Fibroblast of lung (primary cell): ENCODE results near the gene C6orf118.

Experiments
- EZH2 ChIP-seq: IDR thresholded peaks from 2 replicates; pipeline ENCODE4 v1.5.1; 2012; ENCODE audit warnings: low read length, control low read depth, mild to moderate bottlenecking; ENCODE audit errors: missing control alignments
- TF ChIP-seq, protein P1 (sequence below), 2 donors: IDR thresholded peaks in 1 of 2; conservative IDR thresholded peaks in 1 of 2; 1 replicate in 1 of 2; 2 replicates in 1 of 2; pipeline ENCODE4 v1.5.1; 2011 to 2012; ENCODE audit warnings: low read length in 2 of 2, control low read depth in 1 of 2, inconsistent platforms in 1 of 2, low read depth in 1 of 2, mild to moderate bottlenecking in 1 of 2

DNA sequence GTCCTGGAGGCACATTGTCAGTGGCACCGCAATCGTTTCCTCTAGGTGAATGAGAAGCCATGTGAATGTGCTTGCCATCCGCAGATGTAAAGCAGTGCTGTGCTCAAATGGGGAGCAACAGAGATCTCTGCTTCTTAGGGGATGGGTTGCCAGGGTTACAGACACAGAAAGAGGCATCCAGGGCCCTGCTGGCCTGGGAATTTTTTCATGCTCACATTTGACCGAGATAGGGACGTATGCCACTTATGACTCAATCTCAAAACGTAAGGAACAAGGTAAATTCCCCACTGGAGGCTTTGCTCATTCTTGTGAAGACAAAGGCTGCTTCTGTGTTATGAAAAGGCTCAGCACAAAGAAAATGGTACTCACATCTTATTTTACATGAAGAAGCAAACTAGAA is 11.0 kb downstream of the C6orf118 start:
- no peak for TF ChIP-seq EZH2
- TF ChIP-seq, protein P1, sequence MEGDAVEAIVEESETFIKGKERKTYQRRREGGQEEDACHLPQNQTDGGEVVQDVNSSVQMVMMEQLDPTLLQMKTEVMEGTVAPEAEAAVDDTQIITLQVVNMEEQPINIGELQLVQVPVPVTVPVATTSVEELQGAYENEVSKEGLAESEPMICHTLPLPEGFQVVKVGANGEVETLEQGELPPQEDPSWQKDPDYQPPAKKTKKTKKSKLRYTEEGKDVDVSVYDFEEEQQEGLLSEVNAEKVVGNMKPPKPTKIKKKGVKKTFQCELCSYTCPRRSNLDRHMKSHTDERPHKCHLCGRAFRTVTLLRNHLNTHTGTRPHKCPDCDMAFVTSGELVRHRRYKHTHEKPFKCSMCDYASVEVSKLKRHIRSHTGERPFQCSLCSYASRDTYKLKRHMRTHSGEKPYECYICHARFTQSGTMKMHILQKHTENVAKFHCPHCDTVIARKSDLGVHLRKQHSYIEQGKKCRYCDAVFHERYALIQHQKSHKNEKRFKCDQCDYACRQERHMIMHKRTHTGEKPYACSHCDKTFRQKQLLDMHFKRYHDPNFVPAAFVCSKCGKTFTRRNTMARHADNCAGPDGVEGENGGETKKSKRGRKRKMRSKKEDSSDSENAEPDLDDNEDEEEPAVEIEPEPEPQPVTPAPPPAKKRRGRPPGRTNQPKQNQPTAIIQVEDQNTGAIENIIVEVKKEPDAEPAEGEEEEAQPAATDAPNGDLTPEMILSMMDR (conservative IDR thresholded peaks at IDR 0.05 in 1 of 2, IDR thresholded peaks at IDR 0.05 in 1 of 2; ENCODE audit: low read depth in 1 of 2, low read length in 2 of 2), result no peak
